Activated CD4-positive, CD25-positive, alpha-beta regulatory T cell treated with anti-CD3 and anti-CD28 coated beads, Interleukin-2, amount 50 U/mL, for 72 hours (primary cell): ENCODE results near the gene KRT4.

Source experiments
- DNase-seq: peaks from one replicate; pipeline ENCODE4 v3.0.0; 2021

The KRT4 gene

GRCh38 chr12:52821826-52822660 is 8.1 kb upstream of the KRT4 start:
- DNase-seq: no peak

GRCh38 chr12:52821071-52821730 is 7.3 kb upstream of the KRT4 start:
- no peak for DNase-seq

GRCh38 chr12:52820521-52820920 is 6.6 kb upstream of the KRT4 start:
- DNase-seq: no peak

- no peak for DNase-seq
Observed at GRCh38 chr12:52819731-52820510, 6.0 kb upstream of the KRT4 start.

- no peak for DNase-seq
Observed at GRCh38 chr12:52818887-52819420, 5.0 kb upstream of the KRT4 start.

- DNase-seq: no peak
Observed at GRCh38 chr12:52818388-52818787, 4.5 kb upstream of the KRT4 start.

GRCh38 chr12:52817699-52818238 is 3.9 kb upstream of the KRT4 start:
- DNase-seq: no peak

GRCh38 chr12:52817003-52817698 is 3.2 kb upstream of the KRT4 start:
- no peak for DNase-seq

- DNase-seq: no peak
Observed at GRCh38 chr12:52815676-52816588, 2.0 kb upstream of the KRT4 start.

GRCh38 chr12:52815161-52815560 is 1.2 kb upstream of the KRT4 start:
- DNase-seq: no peak

- no peak for DNase-seq
Observed at GRCh38 chr12:52814710-52815155, 817 bp upstream of the KRT4 start.

- no peak for DNase-seq
Observed at GRCh38 chr12:52813203-52813819, 605 bp downstream of the KRT4 start.

GRCh38 chr12:52812749-52813148 is 1.2 kb downstream of the KRT4 start:
- no peak for DNase-seq

GRCh38 chr12:52812073-52812400 is 1.9 kb downstream of the KRT4 start:
- DNase-seq: no peak

- no peak for DNase-seq
Observed at GRCh38 chr12:52811191-52812072, 2.5 kb downstream of the KRT4 start.

GRCh38 chr12:52810554-52810953 is 3.4 kb downstream of the KRT4 start:
- DNase-seq: no peak

GRCh38 chr12:52809166-52809565 is 4.8 kb downstream of the KRT4 start:
- no peak for DNase-seq

- no peak for DNase-seq
Observed at GRCh38 chr12:52808573-52809160, 5.2 kb downstream of the KRT4 start.
